GM21390 (cell line): ENCODE measurements around the gene SLC22A17.

Experiments used
- ATAC-seq: cut with Tn5 transposase; IDR thresholded peaks from one replicate; pipeline ENCODE4 v1.9.1; 2021; ENCODE audit not compliant: unreplicated experiment

The SLC22A17 gene

GRCh38 chr14:23382276-23382675 is 29.6 kb upstream of the SLC22A17 start:
- ATAC-seq = no peak

DNA sequence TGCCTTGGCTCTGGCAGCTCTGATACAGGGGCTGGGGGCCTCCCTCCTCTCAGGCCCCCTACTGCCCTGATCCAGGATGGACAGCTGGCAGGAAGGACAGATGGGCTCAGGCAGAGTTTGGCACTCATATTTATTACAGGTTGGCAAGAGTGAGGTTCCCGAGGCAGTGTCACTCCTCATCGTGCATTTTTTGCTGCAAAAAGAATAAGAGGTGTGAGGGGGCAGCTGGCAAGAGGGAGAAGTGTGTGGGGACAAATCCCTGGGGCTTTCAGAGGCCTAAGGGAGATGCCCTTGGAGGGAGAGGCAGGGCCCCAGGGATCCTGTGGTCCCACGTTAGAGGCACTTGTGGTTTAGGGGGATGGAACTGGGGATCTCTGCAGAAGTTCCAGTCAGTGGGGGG is 29.2 kb upstream of the SLC22A17 start:
- ATAC-seq = no peak

DNA sequence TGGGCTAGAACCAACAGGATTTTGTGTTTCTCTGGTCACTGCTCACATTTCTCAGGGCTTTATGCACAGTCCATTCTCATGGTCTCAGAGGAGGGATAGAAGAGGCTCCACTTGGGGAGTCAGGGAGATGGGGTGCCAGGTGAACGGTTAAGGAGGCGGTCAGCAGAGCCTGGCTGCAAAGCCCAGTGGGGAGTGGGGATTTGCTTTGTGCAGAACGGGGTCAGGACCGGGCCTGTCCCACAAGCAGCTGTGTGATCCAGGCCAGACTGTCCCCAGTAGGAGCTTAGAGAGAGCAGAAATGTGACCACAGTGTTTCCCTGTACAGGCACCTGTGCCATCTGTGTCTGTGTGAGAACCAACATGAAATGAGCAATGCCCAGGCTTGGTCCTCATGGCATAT is 28.3 kb upstream of the SLC22A17 start:
- ATAC-seq = no peak

- no peak for ATAC-seq
These were observed 27.7 kb upstream of the SLC22A17 start for GRCh38 chr14:23380197-23380914.

- ATAC-seq = no peak
These were observed 26.9 kb upstream of the SLC22A17 start for GRCh38 chr14:23379366-23380196.

DNA sequence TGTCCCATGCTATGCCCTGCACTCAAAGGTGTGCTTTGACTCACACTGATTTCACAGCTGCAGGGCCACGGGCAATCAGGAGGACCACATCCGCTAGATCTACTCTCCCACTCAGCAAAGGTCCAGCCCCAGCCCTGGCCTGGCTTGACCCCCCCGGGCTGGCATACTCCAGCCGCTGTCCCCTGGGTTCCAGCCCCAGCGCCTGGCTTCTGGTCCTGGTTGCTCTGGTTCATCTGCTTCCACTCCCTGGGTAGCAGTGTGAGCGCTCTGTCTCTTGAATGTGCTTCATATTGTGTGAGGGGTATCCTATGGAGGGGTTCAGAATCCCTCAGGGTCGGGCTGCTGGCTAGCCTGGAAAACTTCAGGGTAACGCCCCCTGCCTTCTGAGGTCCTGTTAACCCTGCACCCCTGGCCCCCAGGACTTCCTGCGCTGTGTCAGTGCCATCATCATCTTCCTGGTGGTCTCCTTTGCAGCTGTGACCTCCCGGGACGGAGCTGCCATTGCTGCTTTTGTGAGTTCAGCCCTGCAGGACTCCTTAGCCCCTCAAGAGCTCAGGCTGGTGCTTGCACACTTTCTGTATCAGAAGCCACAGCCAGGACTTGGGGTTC is 26.0 kb upstream of the SLC22A17 start:
- ATAC-seq = no peak

- no peak for ATAC-seq
These were observed 25.2 kb upstream of the SLC22A17 start for GRCh38 chr14:23377573-23378563.

- ATAC-seq = no peak
These were observed 24.5 kb upstream of the SLC22A17 start for GRCh38 chr14:23377198-23377550.

- ATAC-seq = no peak
These were observed 24.0 kb upstream of the SLC22A17 start, which contains the start of gene CMTM5 for GRCh38 chr14:23376482-23377197. TSS of gene CMTM5 (plus strand) at chr14:23377046. CDS start at chr14:23377252, 206 bp downstream.

DNA sequence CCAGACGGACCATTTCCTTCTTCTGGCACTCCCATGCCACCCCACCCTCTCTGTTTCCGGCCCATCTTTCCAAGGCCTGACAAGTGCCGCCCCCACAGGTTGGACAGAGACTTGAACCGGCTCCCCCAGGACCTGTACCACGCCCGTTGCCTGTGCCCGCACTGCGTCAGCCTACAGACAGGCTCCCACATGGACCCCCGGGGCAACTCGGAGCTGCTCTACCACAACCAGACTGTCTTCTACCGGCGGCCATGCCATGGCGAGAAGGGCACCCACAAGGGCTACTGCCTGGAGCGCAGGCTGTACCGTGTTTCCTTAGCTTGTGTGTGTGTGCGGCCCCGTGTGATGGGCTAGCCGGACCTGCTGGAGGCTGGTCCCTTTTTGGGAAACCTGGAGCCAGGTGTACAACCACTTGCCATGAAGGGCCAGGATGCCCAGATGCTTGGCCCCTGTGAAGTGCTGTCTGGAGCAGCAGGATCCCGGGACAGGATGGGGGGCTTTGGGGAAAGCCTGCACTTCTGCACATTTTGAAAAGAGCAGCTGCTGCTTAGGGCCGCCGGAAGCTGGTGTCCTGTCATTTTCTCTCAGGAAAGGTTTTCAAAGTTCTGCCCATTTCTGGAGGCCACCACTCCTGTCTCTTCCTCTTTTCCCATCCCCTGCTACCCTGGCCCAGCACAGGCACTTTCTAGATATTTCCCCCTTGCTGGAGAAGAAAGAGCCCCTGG is 23.0 kb upstream of the SLC22A17 start:
- ATAC-seq = no peak

- ATAC-seq = no peak
These were observed 20.4 kb upstream of the SLC22A17 start for GRCh38 chr14:23373041-23373440.

DNA sequence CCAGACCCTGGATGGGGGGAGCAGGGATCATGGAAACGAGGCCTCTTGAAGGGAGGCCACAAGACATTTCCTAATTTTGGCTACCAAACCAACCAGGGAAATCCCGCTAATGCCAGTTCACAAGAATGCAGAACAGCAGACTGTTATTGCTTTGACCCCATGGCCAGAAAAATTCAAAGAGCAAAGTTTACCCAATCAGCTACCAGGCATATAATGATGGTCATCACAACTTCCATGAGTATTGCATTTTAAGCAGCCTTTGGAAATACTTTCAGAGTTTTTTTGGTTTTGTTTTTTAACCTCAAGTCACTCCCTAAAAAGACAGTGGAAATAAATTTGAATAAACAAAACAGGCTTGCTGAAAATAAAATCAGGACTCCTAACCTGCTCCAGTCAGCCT is 19.8 kb upstream of the SLC22A17 start, which contains the start of gene IL25:
Gene IL25 (plus strand): TSS at position 301 of the 400 bp plus-strand sequence.
- ATAC-seq = no peak

GRCh38 chr14:23371865-23372264 is 19.2 kb upstream of the SLC22A17 start:
- no peak for ATAC-seq

- ATAC-seq = no peak
These were observed 17.5 kb upstream of the SLC22A17 start for GRCh38 chr14:23370221-23370620.

GRCh38 chr14:23366426-23366921 is 13.8 kb upstream of the SLC22A17 start:
- ATAC-seq = no peak

GRCh38 chr14:23365732-23366425 is 13.2 kb upstream of the SLC22A17 start:
- no peak for ATAC-seq

DNA sequence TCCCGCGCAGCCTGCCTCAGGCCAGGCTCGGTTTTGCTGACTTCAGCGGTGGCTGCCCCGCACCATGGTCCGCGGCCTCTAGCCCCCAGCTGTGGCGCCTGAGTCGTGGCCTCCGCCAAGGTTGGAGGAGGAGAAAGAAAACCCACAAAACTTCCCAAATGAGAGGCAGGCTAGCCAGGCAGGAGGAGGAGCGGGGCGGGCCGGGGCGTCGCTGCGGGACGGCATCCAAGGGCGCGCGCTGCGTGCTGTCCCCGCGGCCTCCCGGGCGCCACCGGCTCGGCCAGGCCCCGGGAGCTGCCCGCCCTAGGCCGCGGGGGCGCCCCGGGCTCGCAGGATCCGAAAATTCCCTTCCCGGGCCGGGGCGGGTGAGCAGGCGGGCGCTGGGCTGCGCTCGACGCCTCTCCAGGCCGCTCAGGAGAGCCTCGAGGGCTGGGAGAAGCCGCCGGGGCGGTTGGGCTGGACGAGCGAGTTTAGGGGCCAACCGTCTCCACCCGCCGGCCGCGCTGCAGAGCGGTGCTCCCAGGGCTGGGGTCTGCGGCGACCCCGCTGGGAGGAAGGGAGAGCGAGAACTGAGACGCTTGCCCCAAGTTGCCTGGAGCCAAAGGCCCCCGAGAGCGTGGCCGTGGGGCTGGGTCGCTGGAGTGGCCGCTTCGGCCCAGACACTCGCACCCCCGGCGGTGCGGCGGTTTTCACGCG is 12.5 kb upstream of the SLC22A17 start, which contains the start of gene EFS:
Gene EFS (minus strand): TSS at position 137 of the 696 bp plus-strand sequence. CDS start 147 bp downstream, outside the sequence.
- ATAC-seq = no peak
